ENCODE data around the gene RASL10B.
A peak's percentile ranks its signal among the peaks of the same experiment; 100 is the strongest.

RASL10B gene

GRCh38 chr17:35768797-35769196 lies 37.4 kb downstream of the RASL10B start:
- Histone ChIP-seq H3K36me3 (ENCODE audit: control insufficient read depth, insufficient read depth, low read length, severe bottlenecking) (no peaks in the 10 kb centered on the region), H3K4me3 (ENCODE audit: low read length) (no peak overlapping the region), H3K9me3 (ENCODE audit: control insufficient read depth, low read length) (no peaks in the 10 kb centered on the region), H3K9ac (ENCODE audit: low read length) (no peak overlapping the region), H3K27me3 (replicated peaks; ENCODE audit: control insufficient read depth, insufficient read depth, low read length) (peaks cover 72% of the 10 kb centered on the region), H3K4me1 (ENCODE audit: control insufficient read depth, insufficient read depth, low read length) (peaks cover 11% of the 10 kb centered on the region)
- DNase-seq (ENCODE audit: low read depth): no peak

GRCh38 chr17:35769895-35770486 lies 38.6 kb downstream of the RASL10B start:
- DNase-seq (ENCODE audit: low read depth): no peak
- Histone ChIP-seq H3K9ac (ENCODE audit: low read length) (no peak overlapping the region), H3K27me3 (replicated peaks; ENCODE audit: control insufficient read depth, insufficient read depth, low read length) (peaks cover 76% of the 10 kb centered on the region), H3K9me3 (ENCODE audit: control insufficient read depth, low read length) (no peaks in the 10 kb centered on the region), H3K36me3 (ENCODE audit: control insufficient read depth, insufficient read depth, low read length, severe bottlenecking) (no peaks in the 10 kb centered on the region), H3K4me3 (ENCODE audit: low read length) (no peak overlapping the region), H3K4me1 (ENCODE audit: control insufficient read depth, insufficient read depth, low read length) (peaks cover 21% of the 10 kb centered on the region)

- peaks cover 59% of the 10 kb centered on the region for H3K27me3 ChIP-seq (replicated peaks; ENCODE audit: control insufficient read depth, insufficient read depth, low read length)
- H3K9ac ChIP-seq (ENCODE audit: low read length): peak overlapping the region; percentile 77
- H3K36me3 ChIP-seq (ENCODE audit: control insufficient read depth, insufficient read depth, low read length, severe bottlenecking): no peaks in the 10 kb centered on the region
- H3K9me3 ChIP-seq (ENCODE audit: control insufficient read depth, low read length): no peaks in the 10 kb centered on the region
- H3K4me3 ChIP-seq (ENCODE audit: low read length): no peak overlapping the region
- H3K4me1 ChIP-seq (ENCODE audit: control insufficient read depth, insufficient read depth, low read length): peaks cover 41% of the 10 kb centered on the region
- no peak for DNase-seq (ENCODE audit: low read depth)
These were observed 41.7 kb downstream of the RASL10B start for GRCh38 chr17:35773129-35773528.

DNA sequence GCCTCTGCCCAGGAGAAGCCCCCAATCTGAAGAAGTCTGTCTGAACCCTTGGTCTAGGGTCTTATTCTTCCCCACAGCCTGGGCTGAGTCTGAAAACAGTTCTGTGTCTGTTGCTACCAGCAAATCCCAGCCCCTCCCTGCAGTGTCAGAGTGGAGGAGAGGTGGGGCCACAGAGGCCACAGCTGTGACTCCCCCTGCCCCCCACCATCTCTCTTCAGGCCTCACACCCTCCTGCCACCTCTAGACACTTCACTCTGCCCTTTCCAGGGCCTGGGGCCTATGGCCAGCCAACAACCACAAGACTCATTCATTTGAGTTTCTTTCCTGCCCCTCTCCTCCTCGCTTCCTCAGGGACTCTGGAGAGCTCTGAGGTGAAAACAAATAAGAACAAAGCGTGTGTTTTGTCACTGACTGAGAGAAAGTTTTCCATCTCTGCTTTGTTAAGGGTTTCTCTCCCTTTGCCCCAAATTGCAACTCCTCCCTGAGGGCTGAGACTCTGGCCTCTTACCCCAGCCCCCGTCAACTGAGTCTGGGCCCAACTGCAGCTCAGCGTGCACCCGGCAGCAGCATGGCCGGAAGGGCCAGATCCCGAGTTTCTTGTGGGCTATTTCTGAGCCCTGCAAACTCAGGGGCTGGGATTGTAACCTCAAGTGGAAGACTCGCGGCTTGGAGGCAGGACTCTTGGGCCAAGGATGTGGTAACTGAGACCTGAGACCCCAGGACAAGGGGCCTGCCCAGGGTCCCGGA lies 42.4 kb downstream of the RASL10B start:
- Histone ChIP-seq H3K36me3 (ENCODE audit: control insufficient read depth, insufficient read depth, low read length, severe bottlenecking) (no peaks in the 10 kb centered on the region), H3K27me3 (replicated peaks; ENCODE audit: control insufficient read depth, insufficient read depth, low read length) (peaks cover 52% of the 10 kb centered on the region), H3K9ac (ENCODE audit: low read length) (peak overlapping the region; percentile 77), H3K9me3 (ENCODE audit: control insufficient read depth, low read length) (no peaks in the 10 kb centered on the region), H3K4me3 (ENCODE audit: low read length) (peak overlapping the region; percentile 43), H3K4me1 (ENCODE audit: control insufficient read depth, insufficient read depth, low read length) (peaks cover 48% of the 10 kb centered on the region)
- DNase-seq (ENCODE audit: low read depth): no peak

- Histone ChIP-seq H3K4me1 (ENCODE audit: control insufficient read depth, insufficient read depth, low read length) (peaks cover 54% of the 10 kb centered on the region), H3K27me3 (replicated peaks; ENCODE audit: control insufficient read depth, insufficient read depth, low read length) (peaks cover 46% of the 10 kb centered on the region), H3K36me3 (ENCODE audit: control insufficient read depth, insufficient read depth, low read length, severe bottlenecking) (no peaks in the 10 kb centered on the region), H3K9ac (ENCODE audit: low read length) (peak overlapping the region; percentile 77), H3K4me3 (ENCODE audit: low read length) (peak overlapping the region; percentile 43), H3K9me3 (ENCODE audit: control insufficient read depth, low read length) (no peaks in the 10 kb centered on the region)
- DNase-seq (ENCODE audit: low read depth): peak; percentile 55
These were observed 43.1 kb downstream of the RASL10B start for GRCh38 chr17:35774499-35774898.

- no peaks in the 10 kb centered on the region for H3K36me3 ChIP-seq (ENCODE audit: control insufficient read depth, insufficient read depth, low read length, severe bottlenecking)
- H3K4me3 ChIP-seq (ENCODE audit: low read length): no peak overlapping the region
- H3K9ac ChIP-seq (ENCODE audit: low read length): peak overlapping the region; percentile 77
- DNase-seq (ENCODE audit: low read depth): no peak
- no peaks in the 10 kb centered on the region for H3K9me3 ChIP-seq (ENCODE audit: control insufficient read depth, low read length)
- peaks cover 42% of the 10 kb centered on the region for H3K27me3 ChIP-seq (replicated peaks; ENCODE audit: control insufficient read depth, insufficient read depth, low read length)
- peaks cover 55% of the 10 kb centered on the region for H3K4me1 ChIP-seq (ENCODE audit: control insufficient read depth, insufficient read depth, low read length)
These were observed 43.6 kb downstream of the RASL10B start for GRCh38 chr17:35775039-35775438.

- Histone ChIP-seq H3K36me3 (ENCODE audit: control insufficient read depth, insufficient read depth, low read length, severe bottlenecking) (no peaks in the 10 kb centered on the region), H3K27me3 (replicated peaks; ENCODE audit: control insufficient read depth, insufficient read depth, low read length) (peaks cover 37% of the 10 kb centered on the region), H3K4me3 (ENCODE audit: low read length) (no peak overlapping the region), H3K9me3 (ENCODE audit: control insufficient read depth, low read length) (no peaks in the 10 kb centered on the region), H3K9ac (ENCODE audit: low read length) (no peak overlapping the region), H3K4me1 (ENCODE audit: control insufficient read depth, insufficient read depth, low read length) (peaks cover 55% of the 10 kb centered on the region)
- DNase-seq (ENCODE audit: low read depth): no peak
These were observed 44.1 kb downstream of the RASL10B start for GRCh38 chr17:35775583-35775982.

DNA sequence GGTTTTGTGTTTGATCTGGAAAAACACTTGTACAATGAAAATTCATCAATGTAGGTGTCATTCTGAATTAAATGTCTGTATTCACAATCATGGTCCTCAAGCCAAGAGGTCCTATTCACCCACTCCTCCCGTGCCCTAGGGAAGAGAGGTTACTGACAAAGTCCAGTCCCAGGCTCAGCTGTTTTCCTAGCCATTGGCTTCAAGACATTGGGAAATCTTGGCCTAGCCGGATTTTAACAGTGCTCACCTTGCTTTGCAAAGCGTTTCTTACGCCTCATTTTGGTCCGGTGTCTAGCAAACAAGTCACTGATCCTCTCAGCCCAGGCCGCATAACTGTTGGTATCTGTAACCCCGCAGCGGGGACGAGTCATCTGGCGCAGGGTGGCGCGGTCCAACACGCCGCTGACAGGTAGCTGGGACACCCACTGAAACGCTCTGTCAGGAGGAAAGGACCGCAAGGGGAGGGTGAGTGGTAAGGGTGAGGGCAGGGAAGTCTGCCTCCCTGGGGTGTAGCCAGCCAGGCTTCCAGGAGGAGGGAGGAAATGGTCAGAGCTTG lies 47.3 kb downstream of the RASL10B start:
- peaks cover 22% of the 10 kb centered on the region for H3K27me3 ChIP-seq (replicated peaks; ENCODE audit: control insufficient read depth, insufficient read depth, low read length)
- DNase-seq (ENCODE audit: low read depth): peak; percentile 49
- H3K9me3 ChIP-seq (ENCODE audit: control insufficient read depth, low read length): no peaks in the 10 kb centered on the region
- H3K9ac ChIP-seq (ENCODE audit: low read length): peak overlapping the region; percentile 13
- no peak overlapping the region for H3K4me3 ChIP-seq (ENCODE audit: low read length)
- H3K36me3 ChIP-seq (ENCODE audit: control insufficient read depth, insufficient read depth, low read length, severe bottlenecking): no peaks in the 10 kb centered on the region
- H3K4me1 ChIP-seq (ENCODE audit: control insufficient read depth, insufficient read depth, low read length): peaks cover 53% of the 10 kb centered on the region

- no peaks in the 10 kb centered on the region for H3K36me3 ChIP-seq (ENCODE audit: control insufficient read depth, insufficient read depth, low read length, severe bottlenecking)
- DNase-seq (ENCODE audit: low read depth): peak; percentile 59
- H3K4me1 ChIP-seq (ENCODE audit: control insufficient read depth, insufficient read depth, low read length): peaks cover 48% of the 10 kb centered on the region
- no peaks in the 10 kb centered on the region for H3K9me3 ChIP-seq (ENCODE audit: control insufficient read depth, low read length)
- H3K4me3 ChIP-seq (ENCODE audit: low read length): no peak overlapping the region
- H3K9ac ChIP-seq (ENCODE audit: low read length): no peak overlapping the region
- peaks cover 16% of the 10 kb centered on the region for H3K27me3 ChIP-seq (replicated peaks; ENCODE audit: control insufficient read depth, insufficient read depth, low read length)
These were observed 49.5 kb downstream of the RASL10B start for GRCh38 chr17:35780950-35781349.

- Histone ChIP-seq H3K9me3 (ENCODE audit: control insufficient read depth, low read length) (no peaks in the 10 kb centered on the region), H3K4me3 (ENCODE audit: low read length) (no peak overlapping the region), H3K9ac (ENCODE audit: low read length) (no peak overlapping the region), H3K36me3 (ENCODE audit: control insufficient read depth, insufficient read depth, low read length, severe bottlenecking) (no peaks in the 10 kb centered on the region), H3K4me1 (ENCODE audit: control insufficient read depth, insufficient read depth, low read length) (peaks cover 53% of the 10 kb centered on the region), H3K27me3 (replicated peaks; ENCODE audit: control insufficient read depth, insufficient read depth, low read length) (peaks cover 16% of the 10 kb centered on the region)
- DNase-seq (ENCODE audit: low read depth): no peak
These were observed 53.5 kb downstream of the RASL10B start for GRCh38 chr17:35784895-35785294.

DNA sequence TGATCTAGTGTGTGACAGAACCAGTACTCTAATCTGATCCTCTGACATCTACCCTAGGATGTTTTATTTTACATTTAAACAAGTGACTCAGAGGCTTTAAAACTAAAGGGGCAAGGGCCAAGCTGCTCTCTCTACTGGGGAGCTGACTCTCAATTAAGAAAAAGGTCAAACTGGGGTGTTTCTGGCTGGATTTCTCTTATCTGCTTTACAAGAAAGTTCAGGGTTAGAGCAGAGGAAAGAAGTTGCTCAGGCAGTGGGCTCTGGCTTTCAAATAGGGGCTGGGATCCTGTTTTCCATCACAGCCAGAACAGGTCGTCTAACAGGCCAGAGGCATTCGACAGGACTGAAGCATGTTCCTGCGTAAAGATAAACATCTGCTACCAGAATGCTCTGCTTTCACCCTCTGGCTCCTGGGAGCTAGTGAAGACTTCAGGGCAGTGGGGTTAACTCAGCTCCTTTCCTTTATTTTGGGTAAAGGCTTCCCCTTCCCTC lies 55.5 kb downstream of the RASL10B start:
- peaks cover 55% of the 10 kb centered on the region for H3K4me1 ChIP-seq (ENCODE audit: control insufficient read depth, insufficient read depth, low read length)
- no peaks in the 10 kb centered on the region for H3K36me3 ChIP-seq (ENCODE audit: control insufficient read depth, insufficient read depth, low read length, severe bottlenecking)
- H3K9me3 ChIP-seq (ENCODE audit: control insufficient read depth, low read length): peaks cover under 1% of the 10 kb centered on the region
- peak overlapping the region; percentile 1 for H3K9ac ChIP-seq (ENCODE audit: low read length)
- peak; percentile 32 for DNase-seq (ENCODE audit: low read depth)
- H3K27me3 ChIP-seq (replicated peaks; ENCODE audit: control insufficient read depth, insufficient read depth, low read length): peaks cover 15% of the 10 kb centered on the region
- H3K4me3 ChIP-seq (ENCODE audit: low read length): no peak overlapping the region

Measured in adipocyte (in vitro differentiated cells).